Hematopoietic multipotent progenitor cell treated with erythropoietin and hydrocortisone succinate and interleukin-3 and kit ligand, for 4 days (in vitro differentiated cells): ENCODE data around the gene NOM1.

Source experiments
- DNase-seq: peaks from one replicate; pipeline ENCODE4 v3.0.0-alpha.2; 2015

NOM1 gene

GRCh38 chr7:156984174-156984891, 34.8 kb downstream of the NOM1 start:
- no peak for DNase-seq

- DNase-seq, result no peak
Measured at GRCh38 chr7:156985101-156985992, 35.8 kb downstream of the NOM1 start.

- no peak for DNase-seq
Measured at GRCh38 chr7:156986378-156986777, 36.9 kb downstream of the NOM1 start.

GRCh38 chr7:156988343-156989185, 39.1 kb downstream of the NOM1 start:
- no peak for DNase-seq

- no peak for DNase-seq
Measured at GRCh38 chr7:156989766-156990535, 40.4 kb downstream of the NOM1 start.

GRCh38 chr7:156993021-156993924, 43.8 kb downstream of the NOM1 start:
- DNase-seq, result no peak

- no peak for DNase-seq
Measured at GRCh38 chr7:156993925-156994235, 44.4 kb downstream of the NOM1 start.

GRCh38 chr7:156994417-156994816, 44.9 kb downstream of the NOM1 start:
- no peak for DNase-seq

- DNase-seq, result peak; percentile 35
Measured at GRCh38 chr7:156998988-156999957, 49.8 kb downstream of the NOM1 start.

GRCh38 chr7:156999958-157000726, 50.6 kb downstream of the NOM1 start:
- no peak for DNase-seq

- no peak for DNase-seq
Measured at GRCh38 chr7:157000741-157001653, 51.5 kb downstream of the NOM1 start.

- no peak for DNase-seq
Measured at GRCh38 chr7:157001920-157002818, 52.7 kb downstream of the NOM1 start.

- DNase-seq, result no peak
Measured at GRCh38 chr7:157002819-157003421, 53.4 kb downstream of the NOM1 start.

GRCh38 chr7:157003445-157003755, 53.9 kb downstream of the NOM1 start:
- DNase-seq, result no peak

- peak; percentile 52 for DNase-seq
Measured at GRCh38 chr7:157003756-157004520, 54.4 kb downstream of the NOM1 start.
